HG02588 (cell line): ENCODE measurements around the gene MTX3.

Source experiments
- ATAC-seq: cut with Tn5 transposase; IDR thresholded peaks from one replicate; pipeline ENCODE4 v1.9.1; 2021; ENCODE audit warnings: mild to moderate bottlenecking, moderate library complexity; ENCODE audit not compliant: unreplicated experiment

MTX3 gene

GRCh38 chr5:79936646-79937216 lies 54.3 kb downstream of the MTX3 start:
- no peak for ATAC-seq

- ATAC-seq: no peak
Measured at GRCh38 chr5:79936002-79936645, 54.9 kb downstream of the MTX3 start.

- no peak for ATAC-seq
Measured at GRCh38 chr5:79934681-79935080, 56.4 kb downstream of the MTX3 start.

GRCh38 chr5:79932510-79933504 lies 58.3 kb downstream of the MTX3 start:
- ATAC-seq: no peak

GRCh38 chr5:79931866-79932265 lies 59.2 kb downstream of the MTX3 start:
- no peak for ATAC-seq

- no peak for ATAC-seq
Measured at GRCh38 chr5:79931409-79931808, 59.7 kb downstream of the MTX3 start.

- no peak for ATAC-seq
Measured at GRCh38 chr5:79929095-79929494, 62.0 kb downstream of the MTX3 start.
